Measurements from ENCODE around the gene RBM48. TPM values are rescaled to one million over a fixed set of nuclear protein-coding genes. Genes with fewer than 3 reads are reported as not detected.

RBM48 gene
- polyA plus RNA-seq, 1 donor (not counting 4 experiments of a cell fraction or from before 2014, with no cell fraction given), result 6.3 TPM

DNA sequence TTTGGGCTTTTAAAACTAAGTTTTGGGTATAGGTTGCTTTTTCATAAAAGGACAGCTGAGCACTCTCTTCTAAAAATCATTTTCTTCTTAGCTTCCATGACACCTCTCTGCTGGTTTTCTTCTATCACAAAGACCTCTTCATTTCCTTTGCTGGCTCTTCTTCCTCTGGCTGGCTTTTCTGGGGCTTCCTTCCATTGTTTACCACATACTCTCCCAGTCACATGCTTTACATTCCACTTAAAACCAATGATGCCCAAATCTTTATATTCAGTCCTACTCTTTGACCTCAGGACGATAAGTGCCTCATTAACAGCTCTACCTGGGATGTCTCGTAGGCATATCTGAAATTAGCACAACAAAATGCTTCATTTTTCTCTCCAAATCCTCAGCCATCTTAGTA is 34.8 kb downstream of the RBM48 start:
- H3K9ac ChIP-seq (ENCODE audit: control insufficient read depth, extremely low read depth, insufficient read depth, low read length), result no peak overlapping the region
- no peaks in the 10 kb centered on the region for H4K20me1 ChIP-seq (ENCODE audit: control insufficient read depth, extremely low read depth, insufficient read depth, low read length)
- H3K4me1 ChIP-seq (ENCODE audit: control insufficient read depth, extremely low read depth, insufficient read depth, low read length), result no peaks in the 10 kb centered on the region
- no peaks in the 10 kb centered on the region for H3K9me3 ChIP-seq (ENCODE audit: control insufficient read depth, low read depth, low read length)
- FAIRE-seq (no peak), DNase-seq (ENCODE audit: low read depth, low spot score) (no peak)
- no peaks in the 10 kb centered on the region for H3K27me3 ChIP-seq (ENCODE audit: control insufficient read depth, extremely low read depth, insufficient read depth, low read length)
- no peaks in the 10 kb centered on the region for H3K9me1 ChIP-seq (ENCODE audit: control insufficient read depth, extremely low read depth, insufficient read depth, low read length)
- dilution Hi-C loops (cut with MboI; ENCODE audit: extremely low pct_ligation_motif_present, low sequenced_read_pairs), result no loop called here
- H3K36me3 ChIP-seq (ENCODE audit: control insufficient read depth in 2 of 2, extremely low read depth in 1 of 2, insufficient read depth in 2 of 2, low read length in 2 of 2), result peaks cover 11 to 26% of the 10 kb centered on the region in 2 experiments
- H3K4me3 ChIP-seq (ENCODE audit: control insufficient read depth in 2 of 3, extremely low read depth in 1 of 3, insufficient read depth in 2 of 3, low read depth in 1 of 3, low read length in 3 of 3), result no peak overlapping the region
- no peak overlapping the region for H3K4me2 ChIP-seq (ENCODE audit: control insufficient read depth, extremely low read depth, insufficient read depth, low read depth, low read length)
- H3K79me2 ChIP-seq (ENCODE audit: control insufficient read depth, insufficient read depth, low read length), result no peaks in the 10 kb centered on the region
- H2AFZ ChIP-seq (ENCODE audit: control insufficient read depth, low read length), result no peak overlapping the region
- TF ChIP-seq EZH2 (IDR thresholded peaks at IDR 0.05; ENCODE audit: low read length) (no peak), CTCF (optimal IDR thresholded peaks at IDR 0.05 in 1 of 3, IDR thresholded peaks at IDR 0.05 in 1 of 3, conservative IDR thresholded peaks at IDR 0.05 in 1 of 3; ENCODE audit: extremely low read depth in 1 of 3, insufficient read depth in 2 of 3, low read length in 3 of 3) (no peak)
- H3K27ac ChIP-seq (ENCODE audit: control insufficient read depth, insufficient read depth, low read length), result no peak overlapping the region

DNA sequence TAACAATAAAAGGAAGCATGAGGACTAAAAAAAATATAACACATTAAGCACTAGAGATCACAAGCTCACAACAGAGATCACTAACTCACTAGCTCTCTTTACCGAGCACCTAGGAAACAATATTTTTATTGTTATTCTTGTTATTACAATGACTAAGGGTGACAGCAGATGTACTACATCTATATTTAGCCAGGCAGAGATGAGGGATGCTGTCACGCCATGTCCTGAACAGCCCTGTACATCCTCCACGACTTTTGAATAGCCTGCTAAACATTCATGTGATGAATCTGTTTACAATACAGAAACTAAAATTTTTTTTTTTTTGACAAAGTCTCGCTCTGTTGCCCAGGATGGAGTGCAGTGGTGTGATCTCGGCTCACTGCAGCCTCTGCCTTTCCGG is 38.9 kb downstream of the RBM48 start:
- H4K20me1 ChIP-seq (ENCODE audit: control insufficient read depth, extremely low read depth, insufficient read depth, low read length), result no peaks in the 10 kb centered on the region
- DNase-seq (ENCODE audit: low read depth, low spot score) (no peak), FAIRE-seq (no peak)
- peaks cover 15 to 22% of the 10 kb centered on the region in 2 experiments for H3K36me3 ChIP-seq (ENCODE audit: control insufficient read depth in 2 of 2, extremely low read depth in 1 of 2, insufficient read depth in 2 of 2, low read length in 2 of 2)
- no peaks in the 10 kb centered on the region for H3K9me1 ChIP-seq (ENCODE audit: control insufficient read depth, extremely low read depth, insufficient read depth, low read length)
- no peaks in the 10 kb centered on the region for H3K4me1 ChIP-seq (ENCODE audit: control insufficient read depth, extremely low read depth, insufficient read depth, low read length)
- no peaks in the 10 kb centered on the region for H3K9me3 ChIP-seq (ENCODE audit: control insufficient read depth, low read depth, low read length)
- dilution Hi-C loops (cut with MboI; ENCODE audit: extremely low pct_ligation_motif_present, low sequenced_read_pairs), result no loop called here
- no peak overlapping the region for H3K9ac ChIP-seq (ENCODE audit: control insufficient read depth, extremely low read depth, insufficient read depth, low read length)
- no peak overlapping the region for H3K4me3 ChIP-seq (ENCODE audit: control insufficient read depth in 2 of 3, extremely low read depth in 1 of 3, insufficient read depth in 2 of 3, low read depth in 1 of 3, low read length in 3 of 3)
- TF ChIP-seq CTCF (optimal IDR thresholded peaks at IDR 0.05 in 1 of 3, IDR thresholded peaks at IDR 0.05 in 1 of 3, conservative IDR thresholded peaks at IDR 0.05 in 1 of 3; ENCODE audit: extremely low read depth in 1 of 3, insufficient read depth in 2 of 3, low read length in 3 of 3), result no peak
- no peak for TF ChIP-seq EZH2 (IDR thresholded peaks at IDR 0.05; ENCODE audit: low read length)
- H3K27ac ChIP-seq (ENCODE audit: control insufficient read depth, insufficient read depth, low read length), result no peak overlapping the region
- H3K4me2 ChIP-seq (ENCODE audit: control insufficient read depth, extremely low read depth, insufficient read depth, low read depth, low read length), result no peak overlapping the region
- no peaks in the 10 kb centered on the region for H3K79me2 ChIP-seq (ENCODE audit: control insufficient read depth, insufficient read depth, low read length)
- no peak overlapping the region for H2AFZ ChIP-seq (ENCODE audit: control insufficient read depth, low read length)
- H3K27me3 ChIP-seq (ENCODE audit: control insufficient read depth, extremely low read depth, insufficient read depth, low read length), result no peaks in the 10 kb centered on the region
